ENCODE measurements around the gene LRCH1.

GRCh38 chr13:46665248-46665632 is 112.3 kb downstream of the LRCH1 start:
- TF ChIP-seq POLR2A (IDR thresholded peaks at IDR 0.05; ENCODE audit: low read depth) (no peak), EP300 (IDR thresholded peaks at IDR 0.05) (no peak), POLR2AphosphoS5 (IDR thresholded peaks at IDR 0.05) (no peak)

Data from esophagus muscularis mucosa (tissue), 3 donors.